Colonic mucosa (tissue), 4 donors: Measurements from ENCODE around the gene PARP3. TPM values are rescaled to one million over a fixed set of nuclear protein-coding genes. Genes with fewer than 3 reads are reported as not detected.

ENCODE experiments used
- DNase-seq: peaks from one replicate; pipeline ENCODE4 v3.0.0-alpha.2; 2020
- H3K27ac ChIP-seq: fragments of 200-600 bp; one replicate; pipeline ENCODE4 v1.8.0; 2021
- H3K27me3 ChIP-seq: fragments of 200-600 bp; one replicate; pipeline ENCODE4 v1.8.0; 2021
- H3K36me3 ChIP-seq: fragments of 200-600 bp; one replicate; pipeline ENCODE4 v1.8.0; 2021
- H3K4me1 ChIP-seq: fragments of 200-600 bp; one replicate; pipeline ENCODE4 v1.8.0; 2021; ENCODE audit warnings: mild to moderate bottlenecking
- H3K4me3 ChIP-seq: fragments of 200-600 bp; one replicate; pipeline ENCODE4 v1.8.0; 2021
- H3K9ac ChIP-seq, 2 donors: one replicate each; pipeline ENCODE4 v1.7.0; 2013; ENCODE audit warnings: control low read depth in 2 of 2, low read depth in 2 of 2, low read length in 2 of 2
- H3K9me3 ChIP-seq: fragments of 200-600 bp; one replicate; pipeline ENCODE4 v1.8.0; 2021
- CTCF ChIP-seq: fragments of 200-600 bp; IDR thresholded peaks from one replicate; pipeline ENCODE4 v1.8.0; 2022; ENCODE audit warnings: antibody characterized with exemption, mild to moderate bottlenecking
- intact Hi-C: fragments of 100-400 bp; cut with DNase I; formaldehyde crosslinking; loops from one replicate; pipeline ENCODE4 v1.14.1; 2022
- total RNA-seq, 2 donors: library from RNA; stranded (reverse); fragmentation: NEBNext Ultra II Directional in 1 of 2; extraction: Animal tissue kit (Norgen Biotek cat#: 25700) in 1 of 2; gene quantifications; one replicate each; pipeline ENCODE4 v1.2.1, GENCODE V29; 2021
- donor health status: healthy.
- donor health status: DM: no; HTN: no; CAD: no.
- donor health status: DM: no; HTN: no; CAD: no.

The PARP3 gene
- total RNA-seq, 2 donors from 2014 or later: 17.0 to 18.0 TPM

GRCh38 chr3:51961011-51961410 is 18.8 kb downstream of the PARP3 start:
- DNase-seq: no peak
- no peaks in the 10 kb centered on the region for H3K27me3 ChIP-seq
- H3K27ac ChIP-seq: no peak overlapping the region
- H3K4me3 ChIP-seq: no peak overlapping the region
- no peak for TF ChIP-seq CTCF
- H3K4me1 ChIP-seq: peaks cover 6% of the 10 kb centered on the region
- H3K36me3 ChIP-seq: no peaks in the 10 kb centered on the region
- intact Hi-C loops: no loop called here
- H3K9ac ChIP-seq: no peak overlapping the region
- no peaks in the 10 kb centered on the region for H3K9me3 ChIP-seq

- Histone ChIP-seq H3K4me1 (no peaks in the 10 kb centered on the region), H3K27me3 (no peaks in the 10 kb centered on the region), H3K4me3 (no peak overlapping the region), H3K27ac (no peak overlapping the region), H3K9me3 (no peaks in the 10 kb centered on the region), H3K9ac (no peak overlapping the region), H3K36me3 (no peaks in the 10 kb centered on the region)
- intact Hi-C loops: no loop called here
- no peak for TF ChIP-seq CTCF
- DNase-seq: no peak
These were observed 19.7 kb downstream of the PARP3 start for GRCh38 chr3:51961602-51962569.

- DNase-seq: no peak
- no peaks in the 10 kb centered on the region for H3K27me3 ChIP-seq
- no peak overlapping the region for H3K4me3 ChIP-seq
- H3K36me3 ChIP-seq: no peaks in the 10 kb centered on the region
- no peak overlapping the region for H3K9ac ChIP-seq
- TF ChIP-seq CTCF: no peak
- intact Hi-C loops: no loop called here
- no peaks in the 10 kb centered on the region for H3K9me3 ChIP-seq
- H3K4me1 ChIP-seq: no peaks in the 10 kb centered on the region
- H3K27ac ChIP-seq: no peak overlapping the region
These were observed 20.8 kb downstream of the PARP3 start for GRCh38 chr3:51962854-51963530.

- TF ChIP-seq CTCF: no peak
- Histone ChIP-seq H3K9ac (no peak overlapping the region), H3K27ac (no peak overlapping the region), H3K4me3 (no peak overlapping the region), H3K27me3 (no peaks in the 10 kb centered on the region), H3K4me1 (no peaks in the 10 kb centered on the region), H3K36me3 (no peaks in the 10 kb centered on the region), H3K9me3 (no peaks in the 10 kb centered on the region)
- no peak for DNase-seq
- intact Hi-C loops: no loop called here
These were observed 21.8 kb downstream of the PARP3 start for GRCh38 chr3:51963951-51964451.

- Histone ChIP-seq H3K27ac (no peak overlapping the region), H3K9ac (no peak overlapping the region), H3K36me3 (no peaks in the 10 kb centered on the region), H3K4me1 (no peaks in the 10 kb centered on the region), H3K27me3 (no peaks in the 10 kb centered on the region), H3K4me3 (no peak overlapping the region), H3K9me3 (no peaks in the 10 kb centered on the region)
- no peak for TF ChIP-seq CTCF
- DNase-seq: no peak
- intact Hi-C loops: no loop called here
These were observed 22.4 kb downstream of the PARP3 start for GRCh38 chr3:51964521-51964920.
